ENCODE measurements around the gene COL26A1. TPM values are rescaled to one million over a fixed set of nuclear protein-coding genes. Genes with fewer than 3 reads are reported as not detected.
A peak's percentile ranks its signal among the peaks of the same experiment; 100 is the strongest.

Gene COL26A1
- total RNA-seq, 1 donor from 2014 or later = 128 TPM

DNA sequence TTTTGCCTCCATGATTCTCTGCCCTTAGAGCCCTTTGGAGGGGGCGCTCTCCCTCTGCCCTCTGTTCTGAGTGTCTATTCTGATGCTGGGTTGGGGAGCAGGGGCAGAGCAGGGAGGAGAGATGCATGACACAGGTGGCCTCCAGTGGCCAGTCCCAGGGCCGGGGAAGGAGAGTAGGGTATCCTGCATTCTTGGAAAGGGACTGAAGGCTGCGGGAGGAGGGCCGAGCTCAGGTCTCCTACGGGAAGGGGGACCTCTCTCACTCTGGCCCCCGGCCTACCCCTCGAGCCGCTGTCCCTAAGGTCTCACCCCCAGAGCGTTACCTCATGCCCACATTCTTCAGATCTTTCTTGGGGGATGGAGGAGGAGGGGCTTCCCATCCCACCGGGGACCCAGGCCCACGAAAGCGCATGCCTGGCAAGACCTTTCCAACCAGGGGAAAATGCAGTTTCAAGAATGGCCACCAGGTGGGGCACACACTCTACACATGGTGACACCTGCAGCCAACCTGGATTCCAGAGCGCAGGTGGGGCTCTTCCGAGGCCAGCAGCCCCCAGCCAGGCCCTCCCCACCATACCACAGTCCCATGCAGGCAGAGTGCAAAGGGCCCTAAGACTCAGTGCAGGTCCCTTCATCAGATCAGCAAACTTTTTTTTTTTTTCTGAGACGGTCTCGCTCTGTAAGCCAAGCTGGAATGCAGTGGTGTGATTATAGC is 180.0 kb downstream of the COL26A1 start:
- peak; percentile 90 for DNase-seq (ENCODE audit: extremely low spot score, unreplicated experiment)
- TF ChIP-seq, protein P1, sequence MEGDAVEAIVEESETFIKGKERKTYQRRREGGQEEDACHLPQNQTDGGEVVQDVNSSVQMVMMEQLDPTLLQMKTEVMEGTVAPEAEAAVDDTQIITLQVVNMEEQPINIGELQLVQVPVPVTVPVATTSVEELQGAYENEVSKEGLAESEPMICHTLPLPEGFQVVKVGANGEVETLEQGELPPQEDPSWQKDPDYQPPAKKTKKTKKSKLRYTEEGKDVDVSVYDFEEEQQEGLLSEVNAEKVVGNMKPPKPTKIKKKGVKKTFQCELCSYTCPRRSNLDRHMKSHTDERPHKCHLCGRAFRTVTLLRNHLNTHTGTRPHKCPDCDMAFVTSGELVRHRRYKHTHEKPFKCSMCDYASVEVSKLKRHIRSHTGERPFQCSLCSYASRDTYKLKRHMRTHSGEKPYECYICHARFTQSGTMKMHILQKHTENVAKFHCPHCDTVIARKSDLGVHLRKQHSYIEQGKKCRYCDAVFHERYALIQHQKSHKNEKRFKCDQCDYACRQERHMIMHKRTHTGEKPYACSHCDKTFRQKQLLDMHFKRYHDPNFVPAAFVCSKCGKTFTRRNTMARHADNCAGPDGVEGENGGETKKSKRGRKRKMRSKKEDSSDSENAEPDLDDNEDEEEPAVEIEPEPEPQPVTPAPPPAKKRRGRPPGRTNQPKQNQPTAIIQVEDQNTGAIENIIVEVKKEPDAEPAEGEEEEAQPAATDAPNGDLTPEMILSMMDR (IDR thresholded peaks at IDR 0.05) = peak; percentile 90

DNA sequence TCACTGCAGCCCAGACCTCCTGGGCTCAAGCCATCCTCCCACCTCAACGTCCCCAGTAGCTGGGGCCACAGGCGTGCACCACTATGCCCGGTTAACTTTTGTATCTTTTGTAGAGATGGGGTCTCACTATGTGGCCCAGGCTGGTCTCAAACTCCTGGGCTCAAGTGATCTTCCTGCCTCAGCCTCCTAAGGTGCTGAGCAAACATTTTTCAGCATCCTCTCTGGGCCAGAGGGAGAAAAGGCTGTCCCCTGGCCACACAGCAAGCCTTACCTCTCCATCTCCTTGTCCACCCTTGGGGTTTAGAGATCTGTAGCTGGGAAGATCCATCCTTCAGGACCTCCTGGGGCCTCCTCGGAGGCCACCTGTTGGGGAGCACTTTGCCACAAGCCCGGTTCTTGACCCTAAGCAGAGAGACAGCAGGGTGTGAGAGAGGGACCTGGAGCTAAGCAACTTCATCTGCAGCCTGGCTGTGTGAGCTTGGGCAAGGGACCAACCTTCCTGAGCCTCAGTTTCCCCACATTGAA is 180.6 kb downstream of the COL26A1 start:
- DNase-seq (ENCODE audit: extremely low spot score, unreplicated experiment) = no peak

More for the DNA sequence above, 180.0 kb downstream of the COL26A1 start:
- Mint-ChIP-seq H3K4me3 (ENCODE audit: unreplicated experiment) (no peak overlapping the region), H3K36me3 (ENCODE audit: unreplicated experiment) (peaks cover 7% of the 10 kb centered on the region), H3K4me1 (ENCODE audit: unreplicated experiment) (peaks cover 10% of the 10 kb centered on the region), H3K27ac (ENCODE audit: unreplicated experiment) (no peak overlapping the region), H3K9me3 (ENCODE audit: unreplicated experiment) (no peaks in the 10 kb centered on the region), H3K27me3 (ENCODE audit: unreplicated experiment) (no peaks in the 10 kb centered on the region)

DNA sequence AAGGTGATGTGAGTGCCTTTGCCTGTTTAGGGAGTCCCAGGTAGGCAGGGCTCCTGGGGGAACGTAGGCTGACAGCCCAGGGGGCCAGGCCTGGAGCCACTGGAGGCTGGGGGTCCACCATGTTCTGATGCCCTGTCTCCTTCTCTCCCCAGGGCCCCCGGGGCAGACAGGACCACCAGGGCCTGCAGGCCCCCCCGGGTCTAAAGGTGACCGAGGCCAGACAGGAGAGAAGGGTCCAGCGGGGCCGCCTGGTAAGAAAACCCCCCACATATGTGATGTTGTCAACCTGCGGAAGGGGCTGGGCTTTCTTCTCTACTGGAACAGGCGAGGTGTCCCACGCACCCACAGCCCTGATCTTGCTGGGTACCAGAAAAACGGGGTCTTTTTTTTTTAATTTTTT is 181.2 kb downstream of the COL26A1 start:
- no peaks in the 10 kb centered on the region for H3K9me3 Mint-ChIP-seq (ENCODE audit: unreplicated experiment)
- H3K36me3 Mint-ChIP-seq (ENCODE audit: unreplicated experiment) = peaks cover 10% of the 10 kb centered on the region
- no peak for DNase-seq (ENCODE audit: extremely low spot score, unreplicated experiment)
- no peaks in the 10 kb centered on the region for H3K27me3 Mint-ChIP-seq (ENCODE audit: unreplicated experiment)
- peaks cover 4% of the 10 kb centered on the region for H3K4me1 Mint-ChIP-seq (ENCODE audit: unreplicated experiment)
- TF ChIP-seq, protein P1 (IDR thresholded peaks at IDR 0.05) = no peak
- no peak overlapping the region for H3K27ac Mint-ChIP-seq (ENCODE audit: unreplicated experiment)
- no peak overlapping the region for H3K4me3 Mint-ChIP-seq (ENCODE audit: unreplicated experiment)

More for the DNA sequence above, 180.6 kb downstream of the COL26A1 start:
- H3K9me3 Mint-ChIP-seq (ENCODE audit: unreplicated experiment) = no peaks in the 10 kb centered on the region
- H3K4me1 Mint-ChIP-seq (ENCODE audit: unreplicated experiment) = peaks cover 7% of the 10 kb centered on the region
- TF ChIP-seq, protein P1 (IDR thresholded peaks at IDR 0.05) = no peak
- H3K27me3 Mint-ChIP-seq (ENCODE audit: unreplicated experiment) = no peaks in the 10 kb centered on the region
- H3K4me3 Mint-ChIP-seq (ENCODE audit: unreplicated experiment) = no peak overlapping the region
- no peak overlapping the region for H3K27ac Mint-ChIP-seq (ENCODE audit: unreplicated experiment)
- H3K36me3 Mint-ChIP-seq (ENCODE audit: unreplicated experiment) = peaks cover 10% of the 10 kb centered on the region

DNA sequence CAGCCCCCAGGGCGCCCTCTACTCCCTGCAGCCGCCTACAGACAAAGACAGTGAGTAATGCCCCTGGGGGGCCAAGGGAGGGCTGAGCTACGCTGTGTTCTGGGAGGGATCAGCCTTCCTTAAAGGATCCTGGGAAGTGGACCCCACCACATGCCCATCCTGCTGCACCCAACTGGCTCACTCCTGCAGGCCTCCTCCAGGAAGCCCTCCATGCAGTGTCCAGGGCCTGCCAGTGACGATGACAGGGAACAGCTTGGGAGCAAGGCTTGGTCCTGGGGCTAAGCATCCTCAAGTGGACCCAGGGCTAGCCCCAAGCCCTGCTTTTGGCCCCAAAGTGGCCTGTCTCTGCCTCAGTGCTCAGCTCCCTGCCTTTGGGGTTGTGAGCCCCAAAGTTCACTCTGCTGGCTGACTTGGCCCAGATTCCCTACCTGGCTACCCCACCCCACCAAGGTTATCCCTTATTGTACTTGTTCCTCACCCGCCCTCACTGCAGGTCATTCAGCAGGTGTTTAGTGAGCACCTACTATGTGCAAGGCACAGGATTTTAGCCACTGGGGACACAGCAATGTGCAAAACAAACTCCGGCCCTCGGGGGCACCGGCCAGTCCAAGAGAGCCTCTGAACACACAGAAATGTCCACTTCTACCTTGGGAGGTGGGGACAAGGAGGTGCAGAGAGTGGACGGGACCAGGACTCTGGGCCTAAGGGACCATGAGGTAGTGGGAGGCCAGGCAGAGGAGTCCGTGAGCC is 182.9 kb downstream of the COL26A1 start:
- H3K27me3 Mint-ChIP-seq (ENCODE audit: unreplicated experiment) = no peaks in the 10 kb centered on the region
- H3K27ac Mint-ChIP-seq (ENCODE audit: unreplicated experiment) = no peak overlapping the region
- no peak overlapping the region for H3K4me3 Mint-ChIP-seq (ENCODE audit: unreplicated experiment)
- peaks cover 10% of the 10 kb centered on the region for H3K36me3 Mint-ChIP-seq (ENCODE audit: unreplicated experiment)
- TF ChIP-seq, protein P1 (IDR thresholded peaks at IDR 0.05) = no peak
- H3K9me3 Mint-ChIP-seq (ENCODE audit: unreplicated experiment) = no peaks in the 10 kb centered on the region
- DNase-seq (ENCODE audit: extremely low spot score, unreplicated experiment) = no peak
- peaks cover 4% of the 10 kb centered on the region for H3K4me1 Mint-ChIP-seq (ENCODE audit: unreplicated experiment)

Data from osteocyte (in vitro differentiated cells).